Amygdala (tissue), 56 donors: Measurements from ENCODE around the gene ARL5C.
A peak's percentile ranks its signal among the peaks of the same experiment; 100 is the strongest.
"Not testable (repeated sequence)": the region's sequence is repeated elsewhere in the genome, so short reads cannot be mapped to it uniquely, and the experiment has no call there.

ENCODE experiments used
- DNase-seq, 56 donors: peaks; one replicate each; lab custom pipeline; 2025; lab: John Stamatoyannopoulos, UW

Gene ARL5C

DNA sequence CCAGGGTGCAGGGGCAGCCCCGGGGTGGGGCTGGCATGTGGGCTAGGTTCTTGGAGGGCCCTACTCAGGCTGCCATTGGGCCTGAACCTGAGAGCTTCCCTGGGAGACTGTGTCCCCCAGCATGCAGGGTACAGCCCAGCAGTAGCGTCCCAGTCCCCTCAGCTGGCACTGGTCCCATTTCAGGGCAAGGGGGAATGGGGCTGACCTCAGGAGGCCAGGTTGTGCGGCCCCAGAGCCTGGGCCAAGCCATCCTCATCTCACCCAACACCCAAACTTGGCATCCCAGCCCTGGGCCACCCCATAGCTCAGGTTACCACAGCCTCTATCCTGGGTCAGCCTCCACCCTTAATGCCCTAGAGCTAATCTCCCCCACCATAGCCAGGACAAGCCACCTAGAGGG lies 20.8 kb downstream of the ARL5C start:
- no peak for DNase-seq

DNA sequence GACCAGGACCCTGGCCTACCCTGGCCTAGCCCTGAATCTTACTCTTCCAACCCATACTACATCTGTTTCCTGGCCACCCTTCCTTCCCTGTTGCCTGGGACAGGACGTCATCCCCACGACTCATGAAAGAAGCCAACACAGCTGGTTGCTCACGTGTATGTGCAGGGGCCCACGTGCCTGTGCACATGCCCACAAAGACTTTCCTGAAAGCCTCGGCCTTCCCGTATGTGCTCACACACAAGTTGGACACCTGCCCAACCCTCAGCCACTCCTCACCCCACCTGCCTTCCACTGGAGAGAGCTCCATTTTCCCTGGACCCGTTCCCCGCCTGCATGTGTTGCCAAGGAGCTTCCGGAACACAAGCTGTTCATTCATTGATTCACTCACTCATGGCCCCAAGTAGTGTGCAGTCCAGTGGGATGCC lies 21.5 kb downstream of the ARL5C start:
- DNase-seq: peak in 16 of 56 donors; percentile 12 to 56 (median 30)

DNA sequence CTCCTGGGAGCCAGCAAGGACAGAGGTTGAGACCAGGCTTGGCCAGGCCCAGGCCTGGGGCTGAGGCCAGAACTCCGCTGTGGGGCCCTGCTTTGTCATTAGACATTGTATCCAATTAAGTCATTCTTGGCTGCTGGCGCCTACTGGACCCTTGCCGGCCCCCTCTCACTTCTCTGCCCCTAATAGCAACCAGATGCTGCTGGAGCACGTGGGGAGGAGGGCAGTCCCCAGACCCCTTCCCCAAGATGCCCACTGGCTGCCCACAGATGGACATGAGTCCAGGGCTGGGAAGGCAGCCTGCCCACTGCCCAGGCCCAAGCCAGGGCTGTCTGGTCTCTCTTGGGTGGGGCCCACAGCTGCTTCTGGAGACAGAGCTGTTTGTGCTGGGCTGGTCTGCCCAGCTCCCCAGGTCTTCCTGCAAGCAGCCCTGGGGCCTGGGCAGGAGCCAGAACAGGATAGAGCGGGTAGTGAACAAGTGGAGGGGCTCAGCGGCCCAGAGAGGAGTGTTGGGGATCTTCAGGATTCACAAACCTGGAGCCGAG lies 22.3 kb downstream of the ARL5C start:
- DNase-seq: peak in 6 of 56 donors; percentile 19 to 34 (median 22)

DNA sequence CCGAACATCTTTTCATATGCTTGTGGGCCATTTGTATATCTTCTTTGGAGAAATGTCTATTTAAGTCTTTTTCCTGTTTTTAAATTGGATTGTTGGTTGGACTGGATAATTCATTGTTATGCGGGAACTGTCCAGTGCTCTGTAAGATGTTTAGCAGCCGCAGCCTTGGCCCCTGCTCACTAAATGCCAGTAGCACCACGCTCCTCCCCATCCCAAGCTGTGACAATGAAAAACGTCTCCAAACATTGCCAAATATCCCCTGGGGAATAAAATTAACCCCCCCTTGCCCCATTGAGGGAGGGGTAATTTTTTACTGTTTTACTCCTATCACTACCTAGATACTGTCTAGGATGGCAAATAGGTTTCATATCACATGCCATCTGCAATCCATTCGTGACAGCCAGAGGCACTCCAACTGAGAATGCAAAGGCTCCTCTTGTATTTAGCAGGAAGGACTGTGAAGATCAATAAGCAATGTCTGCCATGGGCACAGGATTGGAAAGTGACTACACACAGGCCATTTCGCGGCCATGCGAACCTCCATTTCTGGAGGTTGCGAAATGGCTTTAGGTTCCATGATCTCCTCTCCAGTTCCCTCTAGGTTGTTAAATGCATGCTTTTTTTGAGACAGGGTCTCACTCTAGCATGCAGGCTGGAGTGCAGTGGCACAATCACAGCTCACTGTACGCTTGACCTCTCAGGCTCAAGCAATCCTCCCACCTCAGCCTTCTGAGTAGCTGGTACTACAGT lies 23.9 kb downstream of the ARL5C start:
- DNase-seq: no peak

DNA sequence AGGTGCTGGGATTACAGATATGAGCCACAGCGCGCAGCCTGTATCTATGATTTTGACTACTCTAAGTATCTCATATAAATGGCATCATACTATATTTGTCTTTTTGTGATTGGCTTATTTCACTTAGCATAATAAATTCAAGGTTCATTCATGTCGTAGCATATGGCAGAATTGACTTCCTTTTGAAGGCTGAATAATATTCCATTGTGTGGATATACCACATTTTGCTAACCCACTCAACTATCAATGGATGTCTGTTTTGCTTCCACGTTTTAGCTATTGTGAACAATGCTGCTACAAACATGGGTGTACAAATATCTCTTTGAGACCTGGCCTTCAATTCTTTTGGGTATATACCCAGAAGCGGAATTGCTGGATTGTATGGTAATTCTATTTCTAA lies 24.7 kb downstream of the ARL5C start:
- no peak for DNase-seq

DNA sequence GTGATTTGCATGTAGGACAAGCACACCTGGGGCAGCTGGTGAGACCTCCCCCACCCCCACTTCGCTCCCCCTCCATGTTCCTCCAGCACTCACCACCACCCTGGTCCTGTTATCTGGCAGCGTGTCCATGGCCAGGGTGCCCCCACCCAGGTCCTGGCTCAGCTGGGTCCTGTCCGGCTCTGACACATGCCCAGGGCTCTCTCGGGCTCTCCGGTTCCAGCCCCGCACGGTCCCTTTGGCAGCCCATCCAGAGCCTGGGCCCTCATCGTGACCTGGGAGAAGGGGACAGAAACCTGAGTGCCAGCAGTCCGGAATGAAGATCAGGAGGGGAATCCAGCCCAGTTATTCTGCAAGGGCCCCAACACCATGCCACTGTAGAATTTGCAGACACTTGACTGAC lies 26.4 kb downstream of the ARL5C start:
- DNase-seq: no peak

DNA sequence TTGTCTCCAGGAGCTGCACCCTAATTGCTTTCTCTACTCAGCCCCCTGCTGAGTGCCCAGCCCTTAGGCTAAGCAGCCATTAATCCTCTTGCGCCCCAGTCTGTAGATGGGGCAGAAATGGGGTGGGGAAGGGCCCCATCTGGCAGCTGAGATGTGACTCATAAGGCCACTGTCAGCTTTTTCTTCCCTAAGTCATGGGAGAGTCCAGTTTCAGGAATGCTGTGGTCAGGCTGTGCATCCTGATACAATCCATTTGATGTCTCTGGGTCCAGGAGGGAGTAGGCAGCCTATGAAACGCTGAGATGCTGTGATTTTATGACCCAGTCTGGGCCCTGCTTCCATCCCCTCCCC lies 26.8 kb downstream of the ARL5C start:
- no peak for DNase-seq

DNA sequence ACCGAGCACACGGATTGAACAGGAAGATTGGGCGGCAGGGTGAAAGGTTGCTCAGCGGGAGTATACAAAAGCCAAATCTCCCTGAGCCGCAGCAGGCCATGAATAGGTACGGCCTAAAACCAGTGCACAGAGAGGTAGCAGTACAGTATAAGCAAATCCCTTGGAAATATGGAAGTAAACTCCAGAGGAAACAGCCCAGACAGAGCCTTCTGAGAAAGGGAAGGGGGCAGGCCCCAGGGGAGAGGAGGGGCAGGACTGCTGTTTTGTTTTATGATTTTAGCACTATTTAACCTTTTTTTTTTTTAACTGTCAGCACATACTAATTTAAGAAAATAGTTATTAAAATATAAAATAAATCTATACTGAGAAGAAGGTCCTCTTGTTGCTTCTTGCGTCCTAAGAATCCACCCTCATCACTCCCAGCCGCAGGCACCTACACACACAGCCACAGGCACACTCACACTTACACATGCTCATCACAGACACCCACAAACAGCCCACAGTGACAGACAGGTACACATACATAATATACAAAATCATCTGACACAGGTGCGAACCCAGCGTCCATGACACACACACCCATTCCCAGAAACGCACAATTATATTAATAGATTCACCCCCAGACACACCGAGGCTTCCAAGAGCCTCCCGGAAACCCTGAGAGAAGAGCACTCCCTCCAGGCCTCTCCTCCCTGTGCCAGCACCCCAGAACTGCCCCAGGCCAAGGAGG lies 27.4 kb downstream of the ARL5C start:
- DNase-seq: no peak

DNA sequence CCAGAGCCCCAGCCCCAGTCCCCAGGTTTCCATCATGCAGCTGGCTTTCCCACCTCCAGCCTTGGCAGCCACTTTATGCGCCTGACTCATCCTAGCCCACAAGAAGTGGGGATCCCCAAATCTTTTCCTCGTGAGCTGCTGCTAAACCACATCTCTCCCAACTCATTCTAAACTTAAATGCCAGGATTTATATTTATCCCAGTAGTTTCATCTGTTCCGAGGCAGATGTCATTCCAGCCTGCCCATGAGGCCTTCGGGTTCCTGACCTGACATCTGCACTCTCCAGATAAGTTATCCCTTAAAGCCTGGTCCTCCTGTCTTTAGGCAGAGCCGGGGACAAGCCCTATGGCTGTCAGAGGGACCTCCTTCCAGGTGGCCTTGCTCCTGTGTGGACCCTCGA lies 31.1 kb downstream of the ARL5C start:
- no peak for DNase-seq

DNA sequence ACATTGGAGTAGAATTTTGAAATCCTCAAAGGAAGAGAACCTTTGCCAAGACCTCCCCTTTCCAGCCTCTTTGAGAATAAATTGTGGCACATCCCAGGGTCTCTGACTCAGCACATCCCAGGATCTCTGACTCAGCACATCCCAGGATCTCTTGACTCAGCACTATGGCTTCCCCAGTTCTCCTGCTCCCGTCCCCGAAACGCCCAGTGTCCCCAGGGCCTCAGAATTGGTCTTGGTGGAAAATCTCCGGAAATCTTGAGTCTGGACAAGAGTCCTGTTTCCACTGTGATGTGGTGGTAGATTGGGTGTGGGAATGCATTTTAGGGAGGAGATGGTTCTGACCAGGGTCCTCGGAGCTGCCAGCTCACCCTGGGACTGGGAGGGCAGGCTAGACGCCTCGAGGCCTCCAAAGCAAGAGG lies 33.8 kb downstream of the ARL5C start:
- no peak for DNase-seq

DNA sequence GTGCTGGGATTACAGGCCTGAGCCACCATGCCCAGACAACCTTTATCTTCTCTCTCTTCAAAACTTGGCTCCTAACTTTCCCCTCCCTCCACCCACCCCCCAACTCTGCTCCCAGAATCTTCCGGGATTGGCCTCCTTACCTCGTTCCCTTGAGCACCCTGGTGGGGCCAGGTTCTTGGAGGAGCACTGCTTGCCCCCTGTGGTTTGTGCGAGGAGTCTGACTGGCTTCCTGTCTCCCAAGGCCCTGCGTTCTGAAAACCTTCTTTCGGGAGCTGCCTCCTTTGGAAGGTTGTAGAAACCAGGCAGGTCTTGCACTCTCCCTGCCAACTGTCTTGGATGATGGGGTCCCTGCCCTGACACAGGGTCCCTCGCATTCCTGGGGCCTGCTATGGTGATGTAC lies 34.3 kb downstream of the ARL5C start:
- no peak for DNase-seq

DNA sequence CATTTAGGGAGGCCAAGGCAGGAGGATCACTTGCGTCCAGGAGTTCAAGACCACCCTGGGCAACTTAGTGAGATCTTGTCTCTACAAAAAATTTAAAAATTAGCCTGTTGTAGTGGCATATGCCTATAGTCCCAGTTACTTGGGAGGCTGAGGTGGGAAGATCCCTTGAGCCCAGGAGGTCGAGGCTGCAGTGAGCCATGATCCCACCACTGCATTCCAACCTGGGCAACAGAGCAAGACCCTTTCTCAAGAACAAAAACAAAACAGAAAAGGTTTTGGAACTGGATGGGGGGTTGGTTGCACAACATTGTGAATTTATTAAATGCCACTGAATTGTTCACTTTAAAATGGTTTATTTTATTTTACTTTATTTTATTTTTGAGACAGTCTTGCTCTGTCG lies 35.8 kb downstream of the ARL5C start:
- no peak for DNase-seq

DNA sequence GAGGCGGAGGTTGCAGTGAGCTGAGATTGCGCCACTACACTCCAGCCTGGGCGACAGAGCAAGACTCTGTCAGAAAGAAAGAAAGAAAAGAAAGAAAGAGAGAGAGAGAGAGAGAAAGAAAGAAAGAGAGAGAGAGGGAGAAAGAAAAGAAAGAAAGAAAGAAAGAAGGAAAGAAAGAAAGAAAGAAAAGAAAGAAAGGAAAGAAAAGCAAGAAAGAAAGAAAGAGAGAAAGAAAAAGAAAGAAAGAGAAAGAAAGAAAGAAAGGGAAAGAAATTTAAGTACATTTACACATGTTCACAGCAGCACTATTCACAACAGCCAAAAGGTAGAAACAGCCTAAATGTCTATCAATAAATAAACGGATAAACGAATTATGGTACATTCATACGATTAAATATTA lies 36.4 kb downstream of the ARL5C start:
- DNase-seq: not testable (repeated sequence)

DNA sequence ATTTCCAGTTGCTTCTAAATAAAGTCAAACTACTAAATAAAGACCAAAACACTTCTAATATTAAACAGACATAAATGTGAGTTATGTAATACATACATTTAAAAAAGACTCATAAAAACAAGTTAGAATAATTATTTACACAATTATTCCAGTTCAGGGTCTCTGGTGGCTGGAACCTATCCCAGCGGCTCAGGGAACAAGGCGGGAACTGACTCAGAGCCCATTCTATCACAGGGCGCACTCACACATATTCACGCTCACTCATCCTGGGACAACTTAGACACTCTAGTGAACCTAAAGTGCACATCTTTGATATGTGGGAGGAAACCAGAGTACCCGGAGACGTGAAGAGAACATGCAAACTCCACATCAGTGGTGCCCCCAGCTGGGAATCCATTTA lies 39.5 kb downstream of the ARL5C start:
- no peak for DNase-seq

DNA sequence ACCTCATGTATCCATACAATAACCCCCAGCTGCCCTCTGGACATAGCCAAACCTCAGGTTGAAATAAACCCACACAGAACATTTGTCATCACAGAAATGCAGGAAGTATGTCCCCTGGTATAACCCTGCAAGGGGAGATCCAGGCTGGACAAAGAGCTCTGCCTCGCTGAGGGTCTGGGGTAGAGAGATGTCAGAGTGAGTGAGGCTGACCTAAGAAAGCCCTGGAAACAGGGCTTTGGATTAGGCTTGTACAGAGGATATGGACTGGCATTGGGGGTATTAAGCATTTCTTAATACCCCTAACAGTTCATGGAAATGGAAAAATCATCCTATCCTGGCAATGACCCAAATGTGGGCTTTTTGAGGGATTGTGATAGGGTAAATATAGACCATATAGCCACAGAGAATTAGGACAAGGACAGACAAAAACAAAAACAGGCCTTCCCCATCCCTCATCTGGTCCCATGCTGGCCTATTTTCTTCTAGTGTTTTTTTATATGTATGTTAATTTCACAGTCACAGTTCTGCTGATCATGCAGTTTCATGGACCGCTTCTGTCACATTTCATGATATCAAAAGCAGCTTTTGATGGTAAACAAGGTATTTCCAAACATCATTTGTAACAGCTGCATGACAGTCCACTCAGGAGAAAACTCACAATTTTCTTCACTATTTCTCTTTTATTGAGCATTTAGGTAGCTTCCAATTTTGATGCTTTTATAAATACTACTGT lies 40.7 kb downstream of the ARL5C start:
- no peak for DNase-seq

DNA sequence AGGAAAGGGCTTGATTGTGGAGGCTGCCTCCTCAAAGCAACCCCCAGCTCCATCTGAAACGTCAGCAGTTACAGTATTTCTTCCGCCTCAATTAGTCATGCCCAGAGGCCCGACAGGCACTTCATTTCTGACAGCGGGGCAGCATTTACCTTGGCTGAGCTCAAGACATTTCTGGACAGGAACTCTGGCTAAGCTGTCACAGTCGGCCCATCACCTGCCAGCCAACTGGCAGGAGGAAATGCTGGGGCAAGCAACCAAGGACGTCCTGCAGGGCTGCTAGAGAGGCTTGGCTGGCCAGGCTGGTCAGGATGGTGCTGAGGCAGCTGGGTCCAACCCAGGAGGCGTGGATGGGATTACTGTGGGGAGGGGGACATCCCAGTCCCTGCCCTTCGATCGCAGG lies 42.3 kb downstream of the ARL5C start:
- peak in 4 of 56 donors; percentile 12 to 44 (median 28) for DNase-seq

DNA sequence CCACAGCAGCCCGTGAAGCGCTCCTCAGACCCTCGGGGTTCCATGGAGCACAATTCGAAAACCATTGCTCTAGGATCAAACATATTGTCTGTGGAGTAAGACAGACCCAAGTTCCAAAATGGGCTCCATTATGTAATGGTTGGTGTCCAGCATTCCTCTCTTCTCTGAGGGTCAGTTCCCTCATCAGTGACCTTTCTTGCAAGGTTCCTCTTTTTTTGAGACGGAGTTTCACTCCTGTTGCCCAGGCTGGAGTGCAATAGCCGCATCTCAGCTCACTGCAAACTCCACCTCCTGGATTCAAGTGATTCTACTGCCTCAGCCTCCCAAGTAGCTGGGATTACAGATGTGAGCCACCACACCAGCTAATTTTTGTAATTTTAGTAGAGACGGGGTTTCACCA lies 43.0 kb downstream of the ARL5C start:
- DNase-seq: no peak

DNA sequence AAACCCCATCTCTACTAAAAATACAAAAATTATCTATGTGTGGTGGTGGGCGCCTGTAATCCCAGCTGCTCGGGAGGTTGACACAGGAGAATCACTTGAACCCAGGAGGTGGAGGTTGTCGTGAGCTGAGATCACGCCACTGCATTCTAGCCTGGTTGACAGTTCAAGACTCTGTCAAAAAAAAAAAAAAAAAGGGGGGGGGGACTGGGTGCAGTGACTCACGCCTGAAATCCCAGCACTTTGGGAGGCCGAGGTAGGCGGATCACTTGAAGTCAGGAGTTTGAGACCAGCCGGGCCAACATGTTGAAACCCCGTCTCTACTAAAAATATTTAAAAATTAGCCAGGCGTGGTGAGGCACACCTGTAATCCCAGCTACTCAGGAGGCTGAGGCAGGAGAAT lies 44.0 kb downstream of the ARL5C start:
- not testable (repeated sequence) for DNase-seq

DNA sequence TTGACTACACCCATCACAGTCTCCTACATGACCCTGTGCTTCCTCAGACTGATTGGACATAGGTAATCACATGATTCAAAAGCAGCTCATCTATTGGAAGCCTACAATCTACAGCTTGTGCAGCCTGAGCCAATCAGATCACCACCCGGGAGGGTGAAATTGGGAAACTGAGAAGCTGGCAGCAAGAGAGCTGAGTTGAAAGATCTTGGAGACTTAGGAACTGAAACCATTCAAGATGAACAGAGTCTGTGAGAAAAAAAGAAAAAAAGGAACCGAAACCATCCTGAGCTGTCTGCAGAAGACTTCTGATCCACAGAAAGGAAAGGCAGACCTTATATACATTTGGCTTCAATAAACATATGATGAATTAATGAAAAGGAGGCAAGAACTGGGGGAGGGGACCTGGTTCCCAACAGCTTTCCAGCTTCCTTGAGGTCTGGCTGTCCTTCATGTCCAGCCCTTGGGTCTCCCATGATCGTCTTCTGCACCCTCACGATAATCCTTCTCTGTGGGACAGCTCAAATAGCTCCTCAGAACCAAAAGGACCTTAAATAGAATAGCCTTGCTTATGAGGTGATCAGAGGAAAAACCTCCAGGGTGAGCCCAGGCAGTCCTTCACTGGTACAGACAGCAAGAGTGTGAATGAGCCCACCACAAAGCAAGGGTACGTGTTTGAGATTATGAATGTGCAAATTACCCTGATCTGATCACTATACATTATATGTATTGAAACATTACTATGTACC lies 47.1 kb downstream of the ARL5C start:
- peak in 4 of 56 donors; percentile 12 to 52 (median 20) for DNase-seq

DNA sequence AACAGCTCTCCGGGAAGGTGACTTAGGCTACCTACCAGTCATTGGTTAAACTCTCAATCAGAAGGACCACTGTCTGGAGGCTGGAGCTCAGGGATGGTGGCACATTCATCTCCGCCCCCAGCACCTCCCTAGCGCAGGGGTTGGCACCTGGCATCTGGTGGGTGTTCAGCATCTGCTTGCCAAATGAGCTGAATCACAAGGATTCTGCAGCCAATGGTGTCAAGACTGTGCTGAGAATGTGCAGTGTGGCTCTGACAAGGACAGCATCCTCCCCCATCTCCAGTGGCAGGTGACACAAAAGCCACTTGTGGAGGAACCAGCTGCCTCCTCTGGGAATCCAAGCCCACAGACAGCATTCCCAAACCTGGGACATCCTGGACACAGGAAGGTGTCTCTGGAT lies 49.7 kb downstream of the ARL5C start:
- peak in 5 of 56 donors; percentile 8 to 25 (median 15) for DNase-seq
